T follicular helper cell (primary cell): Measurements from ENCODE around the gene ATP8A2.
"Not testable (repeated sequence)": the region's sequence is repeated elsewhere in the genome, so short reads cannot be mapped to it uniquely, and the experiment has no call there.

Experiments used
- DNase-seq: peaks from one replicate; pipeline ENCODE4 v3.0.0-alpha.2; 2020; ENCODE audit warnings: low read depth

The ATP8A2 gene

DNA sequence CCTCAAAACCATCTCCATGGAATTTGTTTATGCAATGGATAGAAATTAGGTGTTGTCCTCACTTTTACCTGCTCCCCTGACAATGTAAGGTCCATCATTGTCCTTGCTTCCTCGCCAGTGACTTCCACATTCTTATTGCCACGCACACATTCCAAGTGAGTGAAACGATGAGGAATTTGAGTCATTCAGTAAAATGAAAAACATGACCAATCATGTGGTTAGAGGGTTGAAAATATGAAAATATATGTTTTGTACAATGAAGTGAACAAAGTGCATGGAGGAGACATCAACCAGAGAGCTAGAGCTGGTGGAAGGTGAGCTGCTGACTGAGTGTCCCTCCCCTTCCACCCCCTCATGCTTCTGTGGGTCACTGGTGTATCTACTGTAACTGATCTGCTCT is 91.7 kb downstream of the ATP8A2 start:
- no peak for DNase-seq

- no peak for DNase-seq
These were observed 95.1 kb downstream of the ATP8A2 start for GRCh38 chr13:25466880-25467279.

DNA sequence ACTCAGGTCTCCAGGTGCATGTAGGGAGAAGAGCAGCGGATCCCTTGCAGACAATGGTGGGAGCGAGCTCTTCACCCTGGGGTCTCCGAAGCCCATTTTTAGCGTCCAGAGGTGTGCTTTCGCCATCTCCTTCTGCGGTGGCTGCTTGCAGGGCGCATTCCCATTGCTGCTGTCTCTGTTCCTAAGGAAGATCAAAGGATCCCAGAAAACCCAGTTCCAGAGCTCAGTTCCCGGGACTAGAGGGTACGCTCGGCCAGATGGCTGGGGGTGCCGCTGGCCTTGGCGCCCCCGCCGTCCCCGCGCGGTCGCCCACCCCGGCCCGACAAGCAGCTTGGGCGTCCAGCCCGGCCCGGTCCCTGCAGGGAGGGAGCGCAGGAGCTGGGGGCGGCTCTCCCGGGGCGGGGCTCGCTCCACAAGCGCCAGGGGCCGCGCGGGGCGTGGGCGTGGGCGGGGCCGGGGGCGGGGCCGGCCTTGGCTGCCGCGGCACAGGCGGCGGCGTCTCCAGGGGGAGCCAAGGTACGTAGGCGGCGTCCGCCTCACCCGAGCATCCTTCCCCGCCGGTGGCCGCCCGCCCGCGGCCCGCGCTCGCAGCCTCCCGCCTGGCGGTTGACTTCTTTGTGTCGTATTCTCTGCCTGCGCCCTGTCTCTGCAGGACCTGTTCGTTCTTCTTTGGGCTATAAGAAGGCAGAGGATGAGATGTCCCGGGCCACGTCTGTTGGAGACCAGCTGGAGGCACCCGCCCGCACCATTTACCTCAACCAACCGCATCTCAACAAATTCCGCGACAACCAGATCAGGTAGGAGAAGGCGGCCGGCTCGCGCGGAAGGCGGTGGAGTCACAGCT is 96.8 kb downstream of the ATP8A2 start:
- no peak for DNase-seq

DNA sequence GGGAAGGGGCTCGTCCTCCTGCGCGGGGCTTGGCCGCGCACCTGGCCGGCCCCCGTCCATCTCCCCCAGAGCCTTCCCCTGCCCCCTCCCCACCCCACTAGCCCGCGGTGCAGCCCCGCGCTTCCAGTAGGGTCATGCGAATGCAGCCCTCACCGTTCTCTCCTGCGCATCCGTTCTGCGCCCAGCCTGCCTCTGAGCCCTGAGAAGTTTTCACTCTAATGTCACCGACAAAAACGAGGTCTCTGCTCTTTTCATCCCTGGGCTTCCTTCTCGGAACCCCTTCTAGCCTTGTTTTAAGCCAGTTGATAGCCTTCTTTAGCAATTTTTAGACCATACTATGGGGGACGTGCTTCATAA is 97.4 kb downstream of the ATP8A2 start:
- DNase-seq: no peak

DNA sequence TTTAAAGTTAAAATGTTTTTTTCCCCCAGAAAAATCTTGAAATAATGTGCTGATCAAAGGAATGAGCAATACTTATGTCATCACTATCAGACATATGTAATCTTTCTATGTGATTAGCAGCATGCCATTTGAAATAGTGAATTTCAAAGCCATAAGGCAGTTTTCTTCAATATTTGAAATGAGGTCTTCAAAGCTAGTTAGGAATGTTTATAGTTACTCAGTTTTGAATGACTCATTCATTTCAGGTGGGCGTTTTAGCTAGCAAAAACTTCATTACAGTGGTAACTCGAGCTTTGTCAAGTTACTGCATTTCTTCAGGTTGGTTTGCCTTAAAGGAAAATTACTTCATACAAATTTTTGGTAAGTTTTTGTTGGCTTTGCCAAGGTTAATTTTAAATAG is 102.1 kb downstream of the ATP8A2 start:
- DNase-seq: no peak

GRCh38 chr13:25478186-25478585 is 106.4 kb downstream of the ATP8A2 start:
- no peak for DNase-seq

GRCh38 chr13:25489238-25489637 is 117.5 kb downstream of the ATP8A2 start:
- no peak for DNase-seq

- DNase-seq: no peak
These were observed 118.5 kb downstream of the ATP8A2 start for GRCh38 chr13:25490236-25490635.

- DNase-seq: no peak
These were observed 122.3 kb downstream of the ATP8A2 start for GRCh38 chr13:25493931-25494640.

DNA sequence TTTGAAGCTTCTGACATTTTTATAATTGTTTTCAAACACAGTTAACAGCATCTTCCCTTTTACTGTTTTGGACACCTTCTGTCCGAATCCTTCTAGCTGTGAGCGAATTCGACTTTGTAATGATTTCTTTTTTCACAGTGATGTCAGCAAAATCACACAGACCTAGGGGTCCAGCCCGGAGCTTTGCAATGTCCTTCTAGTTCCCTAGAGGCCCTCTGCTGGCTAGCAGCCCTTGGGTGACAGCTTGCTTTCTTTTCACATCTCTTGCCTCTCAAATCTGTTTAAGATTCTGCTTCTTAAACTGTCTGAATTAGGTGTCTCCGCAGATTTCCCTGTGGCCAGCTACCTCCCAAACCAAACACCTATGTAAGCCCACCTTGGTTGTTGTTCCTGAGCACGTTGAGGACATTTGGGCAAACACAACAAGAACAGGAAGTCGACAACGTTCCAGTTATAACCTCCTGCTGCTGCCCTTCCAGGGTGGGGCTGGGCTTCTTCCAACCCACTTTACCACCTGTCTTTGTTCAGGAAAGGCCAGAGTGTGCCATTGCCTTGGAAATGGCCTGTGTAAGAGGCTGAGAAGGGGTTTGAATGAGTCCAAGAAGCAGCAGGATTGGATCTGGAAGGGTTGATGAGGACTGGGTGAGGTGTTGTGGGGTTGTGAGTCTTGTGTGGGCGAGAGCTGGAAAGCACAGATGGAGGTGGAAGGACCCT is 123.1 kb downstream of the ATP8A2 start:
- DNase-seq: no peak

DNA sequence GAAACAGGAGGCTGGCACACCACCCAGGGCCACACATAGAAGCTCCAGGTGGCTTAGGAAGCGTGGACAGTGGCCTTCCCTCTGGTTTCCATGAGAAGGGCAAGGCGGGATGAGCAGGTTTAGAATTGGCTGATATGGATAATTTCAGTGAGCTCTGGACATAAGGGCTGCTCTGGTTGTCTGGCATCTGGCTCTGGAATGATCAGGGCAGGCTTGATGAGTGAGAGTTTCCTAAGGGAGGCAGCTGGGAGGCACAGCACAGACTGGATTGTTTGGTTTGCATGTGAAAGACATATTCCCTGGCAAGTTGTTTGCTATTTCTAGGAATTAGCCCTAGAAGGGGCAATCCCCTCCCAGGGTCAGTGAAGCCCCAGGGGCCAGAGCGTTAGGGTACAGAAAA is 129.5 kb downstream of the ATP8A2 start:
- no peak for DNase-seq

DNA sequence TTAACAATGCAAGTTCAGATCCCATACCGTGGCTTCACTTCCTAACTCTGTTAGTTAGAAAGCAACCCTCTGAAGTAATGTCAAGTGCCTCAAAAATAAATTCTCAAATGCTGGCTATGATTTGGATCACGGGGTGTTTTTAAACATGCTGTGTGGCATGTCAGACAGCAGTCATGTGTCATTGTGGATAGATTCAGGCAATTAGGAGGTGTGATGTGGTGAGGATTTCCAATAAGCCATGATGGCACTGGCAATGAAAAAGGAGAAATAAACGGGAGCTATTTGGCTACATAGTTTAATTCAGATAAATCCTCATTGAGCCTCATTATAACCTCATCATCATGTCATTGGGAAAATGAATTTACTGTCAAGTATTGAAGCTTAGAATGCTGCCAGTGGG is 130.3 kb downstream of the ATP8A2 start:
- no peak for DNase-seq

DNA sequence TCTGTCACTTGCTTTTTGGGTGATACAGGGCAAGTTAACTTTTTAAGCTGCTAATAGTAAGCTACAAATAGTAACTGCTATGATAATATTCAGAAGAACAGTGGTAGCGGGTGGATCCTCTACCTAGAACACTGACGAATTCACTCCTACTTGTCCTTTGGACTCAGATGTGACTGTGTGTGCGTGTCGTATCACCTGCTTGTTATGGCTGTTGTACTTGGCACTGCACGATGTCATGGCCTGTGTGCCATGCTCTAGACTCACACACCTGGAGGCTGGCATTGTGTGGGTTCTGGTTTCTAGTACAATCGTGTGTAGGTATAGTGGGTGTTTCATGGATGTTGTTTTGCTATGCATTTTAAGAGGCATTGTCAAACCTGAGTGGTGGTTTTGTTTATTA is 130.8 kb downstream of the ATP8A2 start:
- DNase-seq: no peak

DNA sequence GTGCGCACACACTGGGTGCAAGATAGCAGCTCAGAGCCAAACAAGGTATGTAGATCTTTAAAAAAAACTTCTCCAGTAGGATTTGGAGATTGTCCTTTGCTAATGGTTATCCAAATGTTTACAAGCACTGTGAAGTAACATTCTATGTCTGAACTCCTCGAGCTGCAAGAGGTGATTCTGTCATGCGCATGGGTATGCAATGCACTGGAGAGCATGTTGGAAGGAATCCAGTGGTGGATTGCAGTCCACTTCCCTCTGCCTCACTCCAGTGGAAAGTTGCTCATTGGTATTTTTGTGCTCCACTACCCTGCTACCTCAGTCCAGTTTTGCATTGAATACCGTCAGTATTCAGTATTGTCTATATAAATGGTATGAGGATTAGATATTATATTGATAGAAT is 132.1 kb downstream of the ATP8A2 start:
- DNase-seq: no peak

- DNase-seq: no peak
These were observed 136.1 kb downstream of the ATP8A2 start for GRCh38 chr13:25507841-25508240.

GRCh38 chr13:25513060-25513459 is 141.3 kb downstream of the ATP8A2 start:
- DNase-seq: not testable (repeated sequence)

GRCh38 chr13:25518441-25518840 is 146.7 kb downstream of the ATP8A2 start:
- DNase-seq: no peak

DNA sequence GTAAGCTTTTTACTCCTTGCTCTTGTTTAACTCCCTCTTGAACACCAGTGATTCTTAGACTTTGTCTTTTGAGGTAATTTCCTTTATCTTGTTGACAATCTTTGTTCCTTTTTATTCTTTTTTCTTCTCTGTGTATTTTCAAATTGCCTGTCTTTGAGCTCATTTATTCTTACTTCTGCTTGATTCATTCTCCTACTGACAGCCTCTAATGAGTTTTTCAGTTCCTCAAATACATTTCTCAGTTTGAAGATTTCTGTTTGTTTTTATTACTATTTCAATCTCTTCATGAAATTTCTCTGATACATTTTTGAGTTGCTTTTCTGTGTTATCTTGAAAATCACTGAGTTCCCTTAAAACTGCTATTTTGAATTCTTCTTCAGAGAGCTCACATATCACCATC is 154.1 kb downstream of the ATP8A2 start:
- no peak for DNase-seq

GRCh38 chr13:25528266-25528665 is 156.5 kb downstream of the ATP8A2 start:
- no peak for DNase-seq

DNA sequence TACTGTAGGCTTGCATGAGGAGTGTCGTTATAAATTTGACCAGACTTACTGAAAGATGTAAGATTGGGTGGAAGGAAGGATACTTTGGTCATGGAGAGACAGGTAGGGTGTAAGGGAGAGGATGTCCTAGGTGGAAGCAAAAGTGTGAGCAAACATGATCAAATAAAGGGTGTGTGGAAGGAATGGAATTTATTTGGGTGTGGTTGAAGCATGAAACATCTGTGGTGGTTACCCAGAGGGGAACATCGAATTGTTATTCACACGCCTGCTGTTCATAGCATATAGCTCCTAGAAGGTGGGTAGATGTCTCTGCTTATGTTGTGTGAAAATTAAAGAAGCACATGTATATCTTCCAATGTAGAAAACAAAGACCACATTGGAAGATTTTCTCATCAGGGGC is 157.7 kb downstream of the ATP8A2 start:
- DNase-seq: no peak

GRCh38 chr13:25538276-25538675 is 166.5 kb downstream of the ATP8A2 start:
- DNase-seq: no peak

- DNase-seq: no peak
These were observed 169.8 kb downstream of the ATP8A2 start for GRCh38 chr13:25541434-25542123.
